Activated T-helper 1 cell treated with Interleukin-2 at 50 U/mL for 16 hours (primary cell): ENCODE results near the gene PTPN1.
"Not testable (repeated sequence)": the region's sequence is repeated elsewhere in the genome, so short reads cannot be mapped to it uniquely, and the experiment has no call there.

Experiments
- DNase-seq: peaks from one replicate; pipeline ENCODE4 v3.0.0-alpha.2; 2020; ENCODE audit warnings: low read depth

Gene PTPN1

GRCh38 chr20:50592282-50593004 lies 82.3 kb downstream of the PTPN1 start:
- DNase-seq = no peak

- DNase-seq = no peak
Observed at GRCh38 chr20:50593005-50593335, 82.8 kb downstream of the PTPN1 start.

GRCh38 chr20:50594231-50594590 lies 84.0 kb downstream of the PTPN1 start:
- DNase-seq = no peak

- DNase-seq = no peak
Observed at GRCh38 chr20:50594591-50595432, 84.6 kb downstream of the PTPN1 start.

- no peak for DNase-seq
Observed at GRCh38 chr20:50595433-50595895, 85.3 kb downstream of the PTPN1 start.

GRCh38 chr20:50595988-50596693 lies 86.0 kb downstream of the PTPN1 start:
- DNase-seq = no peak

GRCh38 chr20:50596694-50597021 lies 86.5 kb downstream of the PTPN1 start:
- no peak for DNase-seq

GRCh38 chr20:50597406-50597969 lies 87.3 kb downstream of the PTPN1 start:
- no peak for DNase-seq

- DNase-seq = no peak
Observed at GRCh38 chr20:50598074-50598473, 87.9 kb downstream of the PTPN1 start.

- DNase-seq = not testable (repeated sequence)
Observed at GRCh38 chr20:50598768-50599167, 88.6 kb downstream of the PTPN1 start.

GRCh38 chr20:50600281-50600895 lies 90.2 kb downstream of the PTPN1 start:
- no peak for DNase-seq

- DNase-seq = no peak
Observed at GRCh38 chr20:50601511-50602431, 91.6 kb downstream of the PTPN1 start.

GRCh38 chr20:50602432-50603088 lies 92.4 kb downstream of the PTPN1 start:
- no peak for DNase-seq

- DNase-seq = no peak
Observed at GRCh38 chr20:50604451-50604850, 94.3 kb downstream of the PTPN1 start.

- DNase-seq = no peak
Observed at GRCh38 chr20:50605136-50605535, 95.0 kb downstream of the PTPN1 start.

- DNase-seq = no peak
Observed at GRCh38 chr20:50607436-50607835, 97.3 kb downstream of the PTPN1 start.

GRCh38 chr20:50607850-50608749 lies 97.9 kb downstream of the PTPN1 start:
- no peak for DNase-seq

GRCh38 chr20:50608750-50609104 lies 98.5 kb downstream of the PTPN1 start:
- no peak for DNase-seq

GRCh38 chr20:50609438-50609989 lies 99.3 kb downstream of the PTPN1 start:
- no peak for DNase-seq
